ENCODE results near the gene CORO2A. TPM values are rescaled to one million over a fixed set of nuclear protein-coding genes. Genes with fewer than 3 reads are reported as not detected.

Gene CORO2A
- total RNA-seq, 1 donor from 2014 or later, result 6.0 TPM

- Mint-ChIP-seq H3K27ac (no peak overlapping the region), H3K36me3 (ENCODE audit: insufficient read depth) (no peaks in the 10 kb centered on the region), H3K4me1 (ENCODE audit: low read depth) (peaks cover 2% of the 10 kb centered on the region), H3K9me3 (ENCODE audit: low read depth) (no peaks in the 10 kb centered on the region), H3K27me3 (no peaks in the 10 kb centered on the region), H3K4me3 (ENCODE audit: low read depth) (no peak overlapping the region)
- no peak for DNase-seq (ENCODE audit: low spot score, unreplicated experiment)
- TF ChIP-seq CTCF (IDR thresholded peaks at IDR 0.05; ENCODE audit: unreplicated experiment), result no peak
Measured at GRCh38 chr9:98162613-98163012, 29.8 kb downstream of the CORO2A start.

DNA sequence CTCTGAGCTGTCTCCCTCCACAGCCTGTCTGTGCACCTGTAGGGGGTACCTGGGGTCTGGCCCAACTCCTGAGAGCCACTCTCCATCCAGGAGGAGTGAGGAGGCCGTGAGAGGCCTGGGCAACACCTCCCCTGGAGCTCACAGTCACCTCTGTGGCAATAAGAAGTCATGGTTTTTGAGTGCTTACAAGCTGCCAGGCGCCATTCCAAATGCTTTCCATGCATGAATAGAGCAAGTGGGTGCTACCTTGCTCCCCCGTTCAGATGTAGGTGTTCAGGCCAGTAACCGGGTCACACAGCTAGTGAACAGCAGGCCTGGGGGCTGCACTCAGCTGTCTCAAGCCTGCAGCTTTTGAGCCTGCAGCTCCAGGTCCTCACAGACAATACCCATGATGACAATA is 30.6 kb downstream of the CORO2A start:
- TF ChIP-seq CTCF (IDR thresholded peaks at IDR 0.05; ENCODE audit: unreplicated experiment), result no peak
- H3K9me3 Mint-ChIP-seq (ENCODE audit: low read depth), result no peaks in the 10 kb centered on the region
- H3K4me1 Mint-ChIP-seq (ENCODE audit: low read depth), result peaks cover 2% of the 10 kb centered on the region
- no peak overlapping the region for H3K4me3 Mint-ChIP-seq (ENCODE audit: low read depth)
- H3K27ac Mint-ChIP-seq, result no peak overlapping the region
- DNase-seq (ENCODE audit: low spot score, unreplicated experiment), result no peak
- H3K36me3 Mint-ChIP-seq (ENCODE audit: insufficient read depth), result no peaks in the 10 kb centered on the region
- H3K27me3 Mint-ChIP-seq, result no peaks in the 10 kb centered on the region

DNA sequence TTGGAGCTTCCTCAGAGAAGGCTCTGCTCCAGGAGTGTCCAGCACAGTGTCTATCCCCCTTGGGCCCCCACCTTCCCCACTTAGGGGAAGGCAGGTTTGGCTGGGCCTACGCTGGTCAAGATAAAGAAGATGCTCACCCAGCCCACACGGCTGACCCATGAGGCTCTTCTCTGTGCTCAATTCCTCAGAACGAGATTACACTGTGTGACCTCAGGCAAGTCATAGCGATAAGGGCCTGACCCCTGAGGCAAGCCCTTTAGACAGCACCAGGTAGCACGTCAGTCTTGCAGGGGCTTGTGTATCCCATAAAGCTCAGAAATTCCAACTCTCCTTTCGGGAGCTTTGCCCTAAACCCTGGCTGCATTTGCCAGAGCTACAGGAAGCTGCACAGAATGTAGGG is 32.6 kb downstream of the CORO2A start:
- H3K4me1 Mint-ChIP-seq (ENCODE audit: low read depth), result peaks cover 5% of the 10 kb centered on the region
- H3K4me3 Mint-ChIP-seq (ENCODE audit: low read depth), result no peak overlapping the region
- H3K27ac Mint-ChIP-seq, result no peak overlapping the region
- TF ChIP-seq CTCF (IDR thresholded peaks at IDR 0.05; ENCODE audit: unreplicated experiment), result no peak
- no peaks in the 10 kb centered on the region for H3K36me3 Mint-ChIP-seq (ENCODE audit: insufficient read depth)
- no peaks in the 10 kb centered on the region for H3K27me3 Mint-ChIP-seq
- DNase-seq (ENCODE audit: low spot score, unreplicated experiment), result no peak
- H3K9me3 Mint-ChIP-seq (ENCODE audit: low read depth), result no peaks in the 10 kb centered on the region

DNA sequence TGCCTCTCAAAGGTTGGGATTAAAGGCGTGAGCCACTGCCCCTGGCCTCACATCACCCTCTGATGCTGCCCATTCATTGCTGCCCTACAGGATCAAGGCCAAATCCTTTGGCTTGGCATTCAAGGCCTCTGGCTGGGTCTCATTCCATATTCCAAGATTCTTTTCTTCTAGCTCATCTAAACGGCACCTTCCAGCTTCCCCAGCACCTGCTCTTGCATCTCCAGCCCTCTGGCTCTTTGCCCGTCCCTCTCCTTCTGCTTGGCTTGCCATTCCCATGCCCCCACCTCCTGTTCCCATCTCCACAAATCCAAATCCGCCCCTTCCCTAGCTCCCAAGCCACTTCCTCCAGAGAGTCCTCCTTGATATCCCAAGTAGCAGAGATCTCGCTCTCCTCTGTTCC is 33.1 kb downstream of the CORO2A start:
- no peak overlapping the region for H3K4me3 Mint-ChIP-seq (ENCODE audit: low read depth)
- no peaks in the 10 kb centered on the region for H3K36me3 Mint-ChIP-seq (ENCODE audit: insufficient read depth)
- H3K27ac Mint-ChIP-seq, result no peak overlapping the region
- H3K27me3 Mint-ChIP-seq, result no peaks in the 10 kb centered on the region
- no peak for DNase-seq (ENCODE audit: low spot score, unreplicated experiment)
- no peak for TF ChIP-seq CTCF (IDR thresholded peaks at IDR 0.05; ENCODE audit: unreplicated experiment)
- H3K9me3 Mint-ChIP-seq (ENCODE audit: low read depth), result no peaks in the 10 kb centered on the region
- H3K4me1 Mint-ChIP-seq (ENCODE audit: low read depth), result peaks cover 5% of the 10 kb centered on the region

GRCh38 chr9:98158071-98158831 is 34.2 kb downstream of the CORO2A start:
- no peaks in the 10 kb centered on the region for H3K9me3 Mint-ChIP-seq (ENCODE audit: low read depth)
- no peaks in the 10 kb centered on the region for H3K27me3 Mint-ChIP-seq
- TF ChIP-seq CTCF (IDR thresholded peaks at IDR 0.05; ENCODE audit: unreplicated experiment), result no peak
- H3K4me1 Mint-ChIP-seq (ENCODE audit: low read depth), result peaks cover 3% of the 10 kb centered on the region
- peak overlapping the region; percentile 6 for H3K27ac Mint-ChIP-seq
- no peak overlapping the region for H3K4me3 Mint-ChIP-seq (ENCODE audit: low read depth)
- H3K36me3 Mint-ChIP-seq (ENCODE audit: insufficient read depth), result no peaks in the 10 kb centered on the region
- DNase-seq (ENCODE audit: low spot score, unreplicated experiment), result no peak
